ENCODE results near the gene NR6A1.

NR6A1 gene

DNA sequence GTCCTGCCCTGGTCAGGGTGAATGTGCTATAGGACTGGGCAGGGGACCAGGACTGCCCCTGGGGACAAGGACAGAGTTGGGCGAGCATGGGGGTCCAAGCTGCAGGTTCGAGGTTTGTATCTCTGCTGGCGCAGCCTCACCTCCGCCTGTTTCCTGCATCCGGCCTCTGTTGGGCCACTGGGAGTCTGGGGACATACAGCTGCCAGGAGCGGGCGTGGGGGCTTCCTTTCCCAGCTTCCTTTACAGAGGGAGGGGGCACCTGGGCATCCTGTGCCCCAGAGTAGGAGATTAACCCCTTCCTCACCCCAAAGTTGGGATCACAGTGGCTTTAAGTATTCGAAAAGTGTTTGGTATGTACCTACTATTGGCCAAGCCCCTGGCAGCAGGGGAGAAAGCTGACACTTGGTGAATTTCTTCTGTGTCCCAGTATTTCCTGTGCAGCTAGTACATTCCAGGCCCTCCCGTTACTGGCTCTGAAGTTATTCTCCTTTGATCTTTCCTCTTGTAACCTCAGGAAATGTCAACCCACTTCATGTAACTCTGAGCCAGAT lies 24.8 kb upstream of the NR6A1 start:
- DNase-seq, result no peak

DNA sequence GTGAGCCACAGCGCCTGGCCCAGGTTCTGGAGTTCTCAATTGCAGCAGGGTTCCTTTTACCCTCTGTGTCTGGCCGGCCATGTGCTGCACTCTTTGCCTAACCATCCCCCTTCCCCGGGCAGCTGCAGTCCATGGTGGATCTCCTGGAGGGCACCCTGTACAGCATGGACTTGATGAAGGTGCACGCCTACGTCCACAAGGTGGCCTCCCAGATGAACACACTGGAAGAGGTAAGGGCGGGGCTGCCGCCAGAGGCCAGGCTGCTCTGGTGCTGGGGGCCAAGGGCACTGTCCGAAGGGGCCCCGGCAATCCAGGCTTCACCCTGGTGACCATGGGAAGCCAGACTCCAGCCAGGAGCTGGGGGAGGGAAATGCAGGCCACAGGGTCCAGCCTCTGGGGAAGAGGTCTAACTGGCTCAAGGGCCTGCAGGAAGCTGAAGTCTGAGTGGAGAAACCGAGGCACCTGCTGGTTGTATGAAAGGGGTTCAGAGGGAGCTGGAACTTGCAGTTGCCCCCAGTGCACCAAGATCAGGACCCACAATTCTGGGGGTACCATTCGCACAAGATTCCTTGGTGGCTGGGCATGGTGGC lies 23.9 kb upstream of the NR6A1 start:
- peak; percentile 55 for DNase-seq

DNA sequence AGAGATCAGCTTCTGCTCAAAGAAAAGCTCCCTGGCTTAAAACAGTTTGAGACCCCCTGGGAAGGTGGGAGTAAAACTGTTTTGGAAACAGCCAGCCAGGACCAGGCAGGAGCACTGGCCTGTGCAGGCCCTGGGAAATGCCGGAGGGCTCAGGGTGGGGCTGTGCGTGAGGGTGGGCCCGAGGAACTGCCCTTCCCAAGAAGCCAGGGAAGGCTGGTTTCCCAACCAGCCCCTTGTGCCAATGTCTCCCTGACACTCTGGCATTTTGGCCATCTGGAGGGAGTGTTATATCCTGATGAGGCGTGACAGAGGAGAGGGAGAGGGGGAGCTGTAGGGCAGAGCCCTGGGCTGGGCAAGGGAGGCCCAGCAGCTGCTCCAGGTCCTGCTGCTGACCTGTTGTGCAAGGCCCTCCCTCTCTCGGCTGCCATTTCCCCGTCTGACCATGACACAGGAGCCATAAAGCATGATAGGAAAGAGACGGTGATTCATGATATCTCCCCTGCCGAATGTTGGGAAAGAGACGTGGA lies 22.0 kb upstream of the NR6A1 start:
- DNase-seq, result peak; percentile 80

DNA sequence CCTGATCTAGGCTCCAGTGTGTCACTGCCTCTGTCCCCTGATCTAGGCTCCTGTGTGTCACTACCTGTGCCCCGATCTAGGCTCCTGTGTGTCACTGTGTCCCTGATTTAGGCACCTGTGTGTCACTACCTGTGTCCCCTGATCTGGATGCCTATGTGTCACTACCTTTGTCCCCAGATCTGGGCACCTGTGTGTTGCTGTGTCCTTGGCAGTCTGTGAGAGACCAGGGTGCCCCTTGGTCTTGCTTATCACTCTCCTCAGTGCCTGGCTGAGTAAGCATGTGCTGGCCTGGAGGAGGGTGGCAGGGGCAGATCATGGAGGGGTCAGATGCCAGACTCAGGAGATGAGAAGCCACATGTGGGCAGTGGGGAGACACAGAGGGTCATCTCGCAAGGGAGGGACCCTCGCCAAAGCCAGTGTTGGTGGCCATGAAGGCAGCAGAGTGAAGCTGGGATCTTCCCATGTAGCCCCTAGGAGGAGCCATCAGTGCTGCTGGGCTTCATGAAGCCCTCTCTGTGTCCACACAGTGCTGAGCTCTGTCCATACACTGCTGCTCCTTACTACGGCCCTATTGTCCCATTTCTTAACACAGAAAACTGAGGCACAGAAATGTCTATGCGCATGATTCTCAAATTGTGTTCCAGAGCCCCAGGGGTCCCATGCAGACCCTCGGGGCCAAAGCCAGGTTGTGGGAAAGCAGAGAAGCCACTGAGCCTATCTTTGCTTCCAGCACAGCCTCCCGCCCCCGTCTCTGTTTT lies 21.3 kb upstream of the NR6A1 start:
- DNase-seq, result no peak

DNA sequence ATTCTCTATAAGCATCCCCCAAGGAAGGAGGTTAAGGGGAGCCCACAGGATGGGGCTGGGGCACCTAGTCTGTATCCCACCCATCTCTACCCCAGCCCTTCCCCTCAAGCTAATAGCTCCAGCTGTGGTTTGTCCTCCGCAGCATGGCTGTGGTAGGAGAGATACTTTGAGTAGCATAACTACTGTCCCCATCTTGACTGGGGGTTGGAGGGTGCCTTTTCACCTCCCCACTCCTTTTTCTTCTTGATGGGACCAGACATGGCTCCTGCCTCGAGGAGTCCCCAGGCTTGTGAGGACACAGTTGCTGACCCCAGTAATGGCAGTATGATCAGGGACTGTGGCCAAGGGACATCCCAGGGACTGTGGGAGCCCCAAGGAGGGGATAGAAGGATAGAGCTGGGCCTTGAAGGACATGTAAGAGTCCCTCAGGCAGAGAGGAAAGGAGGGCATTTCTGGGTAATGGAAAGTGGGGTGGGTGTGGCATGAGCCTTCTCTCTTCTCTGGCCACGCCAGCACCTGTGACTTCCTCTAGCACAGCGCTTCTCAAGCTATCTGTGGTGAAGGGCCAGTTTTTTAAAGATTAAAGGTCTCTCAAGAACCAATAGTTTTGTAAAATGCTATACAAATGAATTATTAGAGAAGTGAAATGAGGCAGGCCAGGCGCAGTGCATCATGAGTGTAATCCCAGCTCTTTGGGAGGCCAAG lies 19.8 kb upstream of the NR6A1 start:
- no peak for DNase-seq

DNA sequence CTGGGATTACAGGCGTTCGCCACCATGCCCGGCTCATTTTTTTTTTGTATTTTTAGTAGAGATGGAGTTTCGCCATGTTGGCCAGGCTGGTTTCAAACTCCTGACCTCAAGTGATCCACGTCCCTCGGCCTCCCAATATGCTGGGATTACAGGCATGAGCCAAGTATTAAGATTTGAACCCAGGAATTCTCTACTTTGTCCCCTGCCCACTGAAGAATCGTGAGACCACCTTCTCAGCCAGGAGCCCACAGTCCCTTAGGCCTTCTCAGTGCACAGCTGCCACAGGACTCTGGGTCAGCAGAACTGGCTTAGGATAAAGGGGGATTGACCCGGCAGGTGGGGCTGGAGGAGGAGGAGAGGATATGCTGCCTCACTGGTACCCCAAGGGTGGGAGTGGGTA lies 19.2 kb upstream of the NR6A1 start:
- no peak for DNase-seq

DNA sequence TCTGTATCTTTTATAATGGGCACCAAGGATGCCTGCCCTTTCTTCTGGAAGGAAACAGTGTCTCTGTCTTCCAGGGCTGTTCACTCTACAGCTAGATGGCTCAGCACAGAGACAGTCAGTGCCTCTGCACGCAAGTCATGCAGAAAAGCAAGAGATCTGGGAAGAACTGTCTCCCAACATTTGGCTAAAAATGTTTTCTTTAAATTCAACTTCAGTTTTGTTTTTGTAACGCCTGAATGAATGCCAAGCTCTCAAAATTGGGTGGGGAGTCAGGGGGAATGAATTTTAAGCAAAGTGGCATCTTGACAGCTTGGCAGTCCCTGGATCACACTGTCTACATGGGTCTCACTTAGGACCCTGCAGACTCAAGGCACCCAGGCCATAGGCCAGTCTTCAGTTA lies 18.4 kb upstream of the NR6A1 start:
- DNase-seq, result no peak

DNA sequence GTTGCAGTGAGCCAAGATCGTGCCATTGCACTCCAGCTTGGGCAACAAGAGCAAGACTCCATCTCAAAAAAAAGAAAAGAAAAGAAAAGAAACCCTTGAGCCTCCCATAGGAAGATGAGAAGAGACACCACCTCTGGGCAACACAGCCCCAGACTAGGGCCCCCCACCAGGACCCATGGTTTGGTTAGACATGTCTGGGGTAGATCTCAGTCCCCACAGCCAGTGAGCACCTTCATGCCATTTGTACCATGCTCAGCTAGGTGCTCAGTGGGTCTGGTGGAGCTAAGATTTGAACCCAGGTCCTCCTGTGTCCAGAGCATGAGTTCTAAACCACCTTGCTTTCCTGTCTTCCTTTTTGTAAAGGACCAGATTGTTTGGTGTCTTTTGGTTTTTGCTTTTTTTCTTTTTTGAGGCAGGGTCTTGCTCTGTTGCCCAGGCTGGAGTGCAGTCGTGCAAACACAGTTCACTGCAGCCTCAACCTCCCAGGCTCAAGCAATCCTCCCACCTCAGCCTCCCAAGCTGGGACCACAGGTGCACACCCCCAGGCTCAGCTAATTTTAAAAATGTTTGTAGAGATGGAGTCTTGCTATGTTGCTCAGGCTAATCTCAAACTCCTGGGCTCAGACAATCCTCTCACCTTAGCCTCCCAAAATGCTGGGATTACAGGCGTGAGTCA lies 17.6 kb upstream of the NR6A1 start:
- DNase-seq, result no peak

DNA sequence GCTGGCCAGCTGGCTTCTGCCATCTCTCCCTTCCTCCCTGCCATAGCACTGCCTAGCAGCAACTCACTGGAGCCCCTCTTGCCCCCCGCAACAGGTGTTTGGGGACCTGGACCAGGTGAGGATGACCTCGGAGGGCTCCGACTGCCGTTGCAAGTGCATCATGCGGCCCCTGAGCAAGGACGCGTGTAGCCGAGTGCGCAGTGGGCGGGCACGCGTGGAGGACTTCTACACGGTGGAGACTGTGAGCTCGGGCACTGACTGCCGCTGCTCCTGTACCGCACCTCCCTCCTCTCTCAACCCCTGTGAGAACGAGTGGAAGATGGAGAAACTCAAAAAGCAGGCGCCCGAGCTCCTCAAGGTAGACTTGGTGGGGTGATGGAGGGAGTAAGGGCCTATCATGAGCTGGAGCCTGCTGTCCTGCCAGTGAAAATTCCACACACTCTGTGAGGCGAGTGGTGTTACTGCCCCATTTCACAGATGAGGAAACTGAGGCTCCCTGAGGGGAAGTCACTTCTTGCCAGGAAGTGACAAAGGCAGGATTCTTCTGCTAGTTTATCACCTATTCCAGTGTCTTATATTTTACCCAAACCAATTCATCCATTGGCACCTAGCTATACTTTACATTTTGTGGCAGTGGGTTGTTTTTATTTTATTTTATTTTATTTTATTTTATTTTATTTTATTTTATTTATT lies 15.9 kb upstream of the NR6A1 start:
- no peak for DNase-seq

DNA sequence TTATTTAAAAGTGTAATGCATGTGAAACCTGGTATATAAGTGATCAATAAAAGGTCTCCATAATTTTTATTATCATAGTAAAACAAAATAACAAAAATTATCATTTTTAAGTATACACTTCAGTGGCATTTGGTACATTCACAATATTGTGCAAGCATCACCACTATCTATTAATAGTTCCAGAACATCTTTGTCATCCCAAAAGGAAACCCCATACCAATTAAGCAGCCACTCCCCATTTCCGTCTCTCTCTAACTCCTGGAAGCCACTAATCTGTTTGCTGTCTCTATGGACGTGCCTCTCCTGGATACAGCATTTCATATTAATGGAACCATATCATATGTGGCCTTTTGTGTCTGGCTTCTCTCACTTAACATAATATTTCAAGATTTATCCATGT lies 13.4 kb upstream of the NR6A1 start:
- DNase-seq, result peak; percentile 58

DNA sequence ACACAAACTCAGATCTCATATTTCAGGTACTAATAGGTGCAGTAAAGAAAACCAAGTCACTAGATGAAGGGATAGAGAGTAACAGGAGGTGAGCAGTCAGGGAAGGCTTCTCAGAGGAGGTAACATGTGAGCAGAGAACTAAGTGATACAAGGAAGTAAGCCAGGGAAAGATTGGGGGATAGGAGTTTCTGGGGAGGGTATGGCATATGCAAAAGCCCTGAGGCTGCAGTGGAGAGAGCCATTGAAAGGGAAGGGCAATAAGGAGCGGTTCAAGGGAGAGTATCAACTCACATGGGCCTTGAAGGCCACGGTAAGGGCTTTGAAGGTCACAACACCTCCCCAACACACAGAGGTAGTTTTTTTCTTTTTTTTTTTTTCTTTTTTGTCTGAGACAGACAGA lies 12.7 kb upstream of the NR6A1 start:
- DNase-seq, result peak; percentile 65

DNA sequence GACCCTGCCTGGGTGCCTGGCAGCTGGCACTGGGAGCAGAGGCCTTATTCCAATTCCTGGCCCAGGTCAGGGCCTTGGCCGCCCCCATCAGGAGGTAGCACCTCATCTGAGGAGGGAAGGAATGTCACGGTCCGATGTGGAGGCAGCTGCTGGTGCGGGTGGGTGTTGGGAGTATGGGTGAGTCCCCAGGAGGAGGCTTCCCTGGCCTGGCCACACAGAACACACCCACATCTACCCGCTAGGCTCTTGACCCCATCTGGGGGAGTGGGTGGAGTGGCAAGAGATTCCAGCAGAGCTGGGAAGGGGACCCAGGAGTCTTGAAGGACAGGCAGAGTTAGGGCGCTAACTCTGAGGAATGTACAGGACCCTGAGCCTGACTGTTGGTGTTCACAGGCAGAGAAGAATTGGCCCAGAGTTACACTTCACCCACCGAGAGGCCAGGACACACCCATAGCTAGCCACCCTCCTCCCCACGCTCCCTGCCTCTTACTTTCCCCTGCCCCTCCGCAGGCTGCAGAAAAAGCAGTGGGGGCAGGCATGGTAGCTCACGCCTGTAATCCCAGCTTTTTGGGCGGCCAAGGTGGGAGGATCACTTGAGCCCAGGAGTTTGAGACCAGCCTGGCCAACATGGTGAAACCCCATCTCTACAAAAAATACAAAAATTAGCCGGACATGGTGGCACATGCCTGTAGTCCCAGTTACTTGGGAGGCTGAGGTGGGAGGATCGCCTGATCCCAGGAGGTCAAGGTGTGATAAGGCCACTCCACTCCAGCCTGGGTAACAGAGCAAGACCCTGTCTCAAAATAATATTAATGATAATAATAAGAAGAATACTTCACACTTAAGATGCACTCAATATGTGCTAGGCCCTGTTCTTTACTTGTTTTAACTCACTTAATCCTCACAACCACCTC lies 11.8 kb upstream of the NR6A1 start:
- no peak for DNase-seq

DNA sequence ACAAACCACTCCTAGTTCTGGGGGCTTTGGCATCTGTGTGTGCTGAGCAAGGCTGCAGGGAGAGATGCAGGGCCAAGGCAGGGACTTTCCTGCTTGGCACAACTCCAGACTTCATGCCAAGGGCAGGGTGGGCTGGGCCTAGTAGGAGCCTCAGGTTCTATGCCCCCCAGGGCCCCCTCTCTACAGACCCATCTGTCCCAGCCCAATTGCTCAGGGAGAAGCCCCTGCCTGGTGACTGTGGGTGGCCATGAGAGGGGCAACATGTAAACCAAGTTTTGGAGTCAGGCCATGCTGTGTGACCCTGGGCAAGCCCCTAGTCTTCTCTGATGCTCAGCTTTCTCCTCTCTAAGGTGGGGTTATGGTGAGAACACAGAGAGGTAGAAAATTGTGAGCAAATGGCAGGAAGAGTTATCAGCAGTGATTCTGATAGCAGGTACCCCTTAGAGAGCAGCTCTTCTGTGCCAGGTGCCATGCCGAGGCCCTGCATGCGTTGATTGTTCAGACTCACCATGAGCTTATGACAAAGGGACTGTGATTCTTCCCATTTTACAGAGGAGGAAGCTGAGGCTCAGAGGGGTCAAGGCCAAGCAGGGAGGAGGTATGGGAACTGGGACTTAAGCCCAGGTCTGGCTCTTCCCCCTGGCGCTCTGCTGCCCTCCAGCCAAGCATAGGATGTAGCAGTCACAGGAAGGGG lies 11.0 kb upstream of the NR6A1 start:
- no peak for DNase-seq

DNA sequence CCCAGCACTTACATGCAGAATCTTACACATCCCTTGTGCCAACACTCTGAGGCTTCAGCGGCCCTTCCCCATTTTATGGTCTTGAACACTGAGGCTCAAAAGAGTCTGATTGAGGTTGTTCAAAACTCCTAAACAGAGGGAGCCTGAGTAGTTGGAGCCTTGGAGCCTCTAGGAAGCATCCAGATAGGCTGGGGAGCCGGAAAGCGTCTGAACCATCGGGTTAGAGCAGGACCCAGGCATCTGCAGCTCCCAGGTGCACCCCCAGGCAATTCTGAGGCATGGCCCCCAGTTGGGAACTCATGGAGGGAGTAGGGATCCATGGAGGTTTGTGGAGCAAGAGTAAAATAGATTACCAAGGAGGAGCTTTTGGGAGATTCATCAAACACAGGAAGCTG lies 9.6 kb upstream of the NR6A1 start:
- DNase-seq, result no peak

DNA sequence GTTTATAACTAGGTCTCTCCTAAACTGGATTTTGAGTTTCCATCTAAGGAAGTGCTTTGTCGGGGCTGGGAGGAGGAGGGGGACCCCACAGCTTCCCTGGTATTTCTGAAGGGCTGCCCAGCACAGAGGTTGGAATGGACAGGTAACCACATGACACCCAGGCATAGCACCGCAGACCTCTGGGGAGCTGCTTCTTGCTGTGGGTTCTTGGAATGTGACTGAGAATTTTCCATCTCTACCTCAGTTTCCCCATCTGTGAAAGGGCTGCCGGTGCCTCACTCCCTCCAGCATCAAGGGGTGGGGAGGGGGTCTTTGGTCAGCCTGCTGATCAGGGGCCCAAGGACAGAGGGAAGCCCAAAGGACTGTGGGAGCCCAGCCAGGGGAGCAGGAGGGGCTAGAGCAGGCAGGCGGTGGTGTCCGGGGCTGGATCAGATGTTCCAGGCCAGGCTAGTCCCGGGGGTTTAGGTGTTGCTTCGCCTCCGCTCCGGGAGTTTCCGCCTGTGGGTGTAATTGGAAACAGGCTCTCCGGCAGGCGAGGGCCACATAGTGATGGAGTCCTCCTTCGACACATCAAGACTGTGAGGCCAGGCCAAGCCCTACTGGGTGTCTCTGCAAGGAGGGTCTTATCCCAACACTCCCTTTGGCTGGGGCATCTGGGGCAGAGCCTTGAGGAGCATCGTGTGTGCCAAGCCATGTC lies 9.1 kb upstream of the NR6A1 start:
- DNase-seq, result no peak

DNA sequence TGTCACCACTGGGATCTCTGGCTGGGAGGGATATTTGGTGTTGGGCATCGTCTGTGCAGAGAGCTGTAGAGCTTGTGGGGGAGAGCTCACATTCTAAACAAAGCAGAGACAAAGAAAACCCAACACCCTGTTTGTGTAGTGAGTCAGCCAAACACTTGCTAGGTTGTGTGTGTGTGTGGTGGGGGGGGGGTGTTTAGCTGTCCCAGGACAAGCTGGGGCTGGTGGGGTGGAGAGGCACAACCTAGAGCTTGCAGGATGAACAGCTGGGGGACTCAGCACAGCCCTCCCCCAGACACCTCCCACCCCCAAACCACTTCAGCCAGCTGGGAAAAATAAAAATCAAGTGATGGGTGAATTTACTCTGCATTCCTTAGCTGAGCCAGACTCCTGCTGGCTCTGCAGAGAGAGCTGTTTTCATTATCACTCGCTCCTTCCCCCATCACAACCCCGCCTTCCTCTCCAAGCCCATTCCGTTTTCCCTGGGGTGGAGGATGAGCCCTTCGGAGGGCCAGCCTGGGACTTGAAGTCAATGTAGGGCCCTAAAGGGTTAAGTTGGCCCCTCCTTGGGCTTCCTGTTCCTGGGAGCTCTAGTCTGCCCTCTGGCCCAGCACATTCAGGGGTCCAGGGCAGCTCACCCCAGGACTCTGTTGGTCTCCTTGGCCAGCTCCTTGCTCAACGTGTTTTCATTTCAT lies 8.4 kb upstream of the NR6A1 start:
- peak; percentile 38 for DNase-seq

DNA sequence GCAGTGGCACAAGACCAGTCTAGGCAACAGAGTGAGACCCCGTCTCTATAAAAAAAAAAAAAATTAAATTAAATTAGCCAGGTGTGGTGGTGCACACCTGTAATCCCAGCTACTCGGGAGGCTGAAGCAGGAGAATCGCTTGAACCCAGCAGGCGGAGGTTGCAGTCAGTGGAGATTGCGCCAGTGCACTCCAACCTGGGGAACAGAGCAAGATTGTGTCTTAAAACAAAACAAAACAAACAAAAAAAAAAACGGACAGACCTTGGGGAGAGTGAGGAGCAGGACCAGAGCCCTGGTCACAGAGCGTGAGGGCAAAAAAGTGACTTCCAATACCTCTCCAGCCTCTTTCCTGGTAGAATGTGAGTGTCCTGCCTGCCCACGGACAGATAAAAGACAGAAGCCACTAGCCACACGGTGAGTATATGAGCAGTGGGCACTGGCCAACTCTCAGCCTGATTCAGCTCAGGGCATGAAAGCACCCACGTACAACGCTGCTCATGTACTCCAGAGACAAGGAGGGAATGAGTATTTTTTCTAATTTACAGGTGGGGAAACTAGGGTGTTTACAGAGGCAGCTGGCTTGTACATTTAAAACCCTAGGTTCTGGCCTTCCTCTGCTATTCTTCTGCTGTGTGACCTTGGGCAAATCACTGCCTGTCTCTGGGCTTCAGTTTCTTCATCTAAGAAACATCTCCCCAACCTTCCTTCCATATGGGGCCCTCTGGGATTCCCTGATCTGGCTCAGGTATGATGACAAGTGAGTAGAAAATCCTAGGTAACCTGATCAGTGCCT lies 7.7 kb upstream of the NR6A1 start:
- no peak for DNase-seq

DNA sequence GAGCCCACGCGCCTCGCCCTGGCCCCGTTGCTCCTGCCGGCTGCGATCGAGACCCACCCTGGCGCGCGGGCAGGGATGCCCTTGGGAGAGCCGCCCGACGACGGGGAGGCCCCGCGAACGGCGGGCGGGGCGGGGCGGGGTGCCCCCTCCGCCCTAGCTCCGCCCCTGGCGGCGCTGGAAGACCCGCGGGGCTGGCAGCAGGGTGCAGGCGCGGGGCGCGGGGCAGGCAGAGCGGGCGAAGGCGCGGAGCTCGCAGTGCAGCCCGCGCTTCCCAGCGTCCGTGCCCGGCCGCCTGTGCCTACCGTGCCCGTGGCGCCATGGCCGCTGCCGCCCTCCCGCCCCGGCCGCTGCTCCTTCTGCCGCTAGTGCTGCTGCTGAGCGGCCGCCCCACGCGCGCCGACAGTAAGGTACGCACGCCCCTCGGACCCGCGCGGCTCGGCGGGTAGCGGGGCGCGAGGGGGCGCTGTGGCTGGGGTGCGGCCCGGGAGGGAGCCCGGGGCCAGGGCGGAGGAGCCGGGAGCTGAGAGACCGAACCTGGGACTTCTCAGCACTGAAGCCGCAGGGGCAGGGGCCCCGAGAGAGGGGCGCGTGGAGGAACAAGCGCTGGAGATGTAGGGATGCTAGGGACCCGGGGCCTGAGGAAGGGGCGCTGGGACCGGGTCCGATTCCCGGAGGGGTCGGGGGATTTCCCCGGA lies 6.0 kb upstream of the NR6A1 start, which contains the start of gene OLFML2A:
TSS of gene OLFML2A (plus strand) at position 180 of the 695 bp plus-strand sequence. CDS start at position 318, 138 bp downstream.
- peak; percentile 80 for DNase-seq

All from NCI-H69 (cell line).